RPMI8226 (cell line): ENCODE measurements around the gene CCL26.
"Not testable (repeated sequence)": the region's sequence is repeated elsewhere in the genome, so short reads cannot be mapped to it uniquely, and the experiment has no call there.

ENCODE experiments used
- DNase-seq: peaks from one replicate; pipeline ENCODE4 v3.0.0-alpha.2; 2015

Gene CCL26

GRCh38 chr7:75737856-75738603 lies 34.0 kb downstream of the CCL26 start:
- DNase-seq: peak; percentile 28

- no peak for DNase-seq
These were observed 36.2 kb downstream of the CCL26 start for GRCh38 chr7:75735581-75736350.

DNA sequence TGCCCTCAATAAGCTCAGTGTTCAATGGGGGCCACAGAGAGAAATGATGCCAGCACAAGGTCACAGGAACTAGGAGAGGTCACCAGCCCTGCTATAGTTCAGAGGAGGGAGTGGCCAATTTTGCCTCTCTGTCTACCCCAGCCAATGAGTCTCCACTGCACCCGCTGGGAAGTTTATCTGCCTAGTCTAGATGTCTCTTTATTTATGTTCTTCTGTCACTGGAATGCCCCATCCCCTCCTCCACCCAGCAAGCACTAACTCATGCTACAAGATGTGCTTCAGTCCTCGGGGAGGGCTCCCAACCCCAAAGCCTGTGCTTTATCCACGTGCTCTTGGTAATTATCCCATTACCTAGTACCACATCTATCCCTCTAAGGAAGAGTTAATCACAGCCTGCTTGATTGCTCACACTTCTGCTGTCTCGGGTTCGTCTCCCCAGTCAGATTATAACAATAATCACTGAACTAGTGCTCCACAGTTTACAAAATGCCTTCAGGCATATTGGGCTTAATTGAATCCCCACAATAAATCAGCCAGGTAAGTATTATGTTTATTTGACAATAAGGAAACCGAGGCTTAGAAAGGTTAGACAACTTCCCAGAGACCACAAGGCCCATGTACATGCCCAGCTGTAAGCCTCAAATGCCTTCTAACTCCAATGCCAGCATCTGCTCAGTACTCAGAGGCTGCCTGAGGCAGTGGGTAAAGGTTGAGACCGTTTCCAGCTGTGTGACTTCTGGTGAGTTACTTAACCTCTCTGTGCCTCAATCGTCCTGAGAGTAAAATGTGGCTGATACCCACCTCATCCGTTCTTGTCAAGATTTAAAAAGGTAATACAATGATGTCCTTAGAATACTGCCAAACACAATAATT lies 37.2 kb downstream of the CCL26 start:
- no peak for DNase-seq

DNA sequence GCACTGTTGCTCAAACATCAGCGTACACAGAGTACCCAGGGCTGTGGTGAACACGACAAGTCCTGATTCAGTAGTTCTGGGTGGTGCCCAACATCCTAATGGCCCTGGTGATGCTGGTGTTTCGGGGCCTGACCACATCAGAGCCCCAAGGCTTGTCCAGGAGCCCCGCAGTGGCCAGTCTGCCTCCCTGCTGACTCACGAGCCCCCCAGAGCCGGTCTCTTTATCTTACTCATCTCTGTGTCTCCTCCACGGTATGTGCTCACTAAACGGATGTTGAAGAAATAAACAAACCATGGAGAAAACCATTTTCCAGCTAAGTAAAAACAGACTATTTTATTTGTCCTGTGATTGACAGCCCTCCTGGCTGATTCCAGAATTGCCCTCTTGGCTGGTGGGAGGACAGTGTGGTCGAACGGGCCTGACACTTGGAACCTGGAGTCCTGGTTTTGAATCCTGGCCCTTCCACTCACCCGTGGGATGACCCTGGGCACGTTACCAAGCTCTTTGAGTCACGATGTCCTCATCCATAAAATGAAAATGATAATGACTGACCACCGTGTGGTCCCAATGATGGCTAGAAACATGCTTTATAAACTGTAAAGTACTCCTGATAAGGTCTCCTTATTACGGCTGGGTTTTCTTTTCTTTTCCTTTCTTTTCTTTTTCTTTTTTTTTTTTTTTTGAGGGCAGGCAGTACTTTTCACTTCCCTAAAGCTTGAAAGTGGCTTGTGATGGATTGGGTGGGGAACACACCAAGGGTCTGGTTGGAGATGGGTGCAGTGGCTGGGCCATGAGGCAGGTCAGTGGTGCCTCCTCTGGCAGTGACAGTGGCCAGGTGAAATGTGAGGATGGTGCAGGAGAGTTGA lies 39.0 kb downstream of the CCL26 start:
- DNase-seq: no peak

DNA sequence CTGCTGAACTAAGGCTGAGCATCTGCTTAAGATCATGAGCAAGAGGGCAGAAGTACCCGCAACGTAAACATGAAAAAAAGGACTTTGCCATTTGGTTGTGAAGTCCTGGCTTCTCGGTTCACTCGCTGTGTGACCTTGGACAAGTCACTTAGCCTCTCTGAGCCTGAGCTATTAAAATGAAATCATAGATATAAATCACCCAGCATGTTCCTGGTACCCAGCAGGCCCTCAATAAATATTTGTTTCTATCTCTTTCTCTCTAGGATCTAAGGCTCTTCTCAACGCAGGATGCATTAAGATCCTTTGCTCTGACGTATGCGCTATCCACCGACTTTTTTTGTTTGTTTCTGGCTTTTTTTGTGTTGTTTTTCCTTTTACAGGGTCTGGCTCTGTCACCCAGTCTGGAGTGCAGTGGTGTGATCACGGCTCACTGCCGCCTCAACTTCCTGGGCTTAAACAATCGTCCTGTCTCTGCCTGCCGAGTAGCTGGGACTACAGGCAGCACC lies 39.9 kb downstream of the CCL26 start:
- no peak for DNase-seq

GRCh38 chr7:75729851-75730274 lies 42.1 kb downstream of the CCL26 start:
- DNase-seq: no peak

GRCh38 chr7:75727881-75728593 lies 44.0 kb downstream of the CCL26 start:
- no peak for DNase-seq

- DNase-seq: not testable (repeated sequence)
These were observed 44.7 kb downstream of the CCL26 start for GRCh38 chr7:75727351-75727750.

DNA sequence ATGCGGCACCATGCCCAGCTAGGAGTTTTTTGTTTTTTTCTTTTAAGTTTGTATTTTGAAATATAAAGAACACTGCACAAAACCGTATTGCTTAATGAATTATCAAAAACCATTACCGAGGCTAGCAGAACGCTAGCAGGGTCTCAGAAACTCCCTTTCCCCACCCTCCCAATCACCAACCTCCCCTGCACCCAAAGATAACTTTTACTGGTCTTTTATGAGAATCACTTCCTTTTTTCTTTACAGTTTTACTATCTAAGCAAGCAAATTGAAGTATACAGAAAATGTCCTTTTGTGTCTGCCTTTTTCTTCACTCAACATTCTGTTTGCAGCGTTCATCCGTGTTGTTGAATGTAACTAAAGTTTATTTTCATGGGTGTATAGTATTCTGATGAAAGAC lies 46.7 kb downstream of the CCL26 start:
- no peak for DNase-seq

DNA sequence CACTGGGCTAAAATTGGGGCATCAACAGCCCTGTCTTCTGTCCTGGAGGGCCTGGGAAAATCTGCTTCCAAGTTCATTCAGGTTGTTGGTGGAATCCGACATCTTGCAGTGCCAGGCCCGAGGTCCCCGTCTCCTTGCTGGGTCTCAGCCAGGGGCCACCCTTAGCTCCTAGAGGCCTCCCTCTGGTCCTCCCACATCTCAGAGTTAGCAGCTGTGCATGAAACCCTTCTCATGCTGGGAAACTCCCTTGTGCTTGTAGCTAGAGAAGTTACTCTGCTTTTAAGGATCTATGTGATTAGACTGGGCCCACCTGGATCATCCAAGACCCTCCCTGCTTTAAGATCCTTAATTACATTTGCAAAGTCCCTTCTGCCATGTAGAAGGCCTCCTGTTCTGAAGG lies 48.6 kb downstream of the CCL26 start:
- no peak for DNase-seq

DNA sequence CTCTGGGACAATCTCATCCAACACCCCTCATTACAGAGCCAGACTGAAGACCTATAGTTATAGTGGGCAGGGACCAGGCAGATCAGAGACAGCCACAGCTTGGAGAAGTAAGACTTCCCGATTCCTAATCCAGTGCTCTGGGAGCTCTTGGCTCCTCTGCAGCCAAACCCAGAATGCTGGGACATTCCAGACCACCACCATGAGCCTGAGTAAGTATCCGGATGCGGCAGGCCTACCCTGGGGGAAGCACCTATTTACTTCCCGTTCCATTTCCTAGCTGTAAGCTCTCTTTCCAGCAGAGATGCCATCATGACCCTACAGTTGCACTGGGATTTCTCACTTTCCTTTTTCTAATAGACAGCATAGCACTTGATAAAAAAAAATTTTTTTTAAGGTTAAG lies 49.6 kb downstream of the CCL26 start:
- no peak for DNase-seq

- DNase-seq: not testable (repeated sequence)
These were observed 50.1 kb downstream of the CCL26 start for GRCh38 chr7:75721922-75722321.

DNA sequence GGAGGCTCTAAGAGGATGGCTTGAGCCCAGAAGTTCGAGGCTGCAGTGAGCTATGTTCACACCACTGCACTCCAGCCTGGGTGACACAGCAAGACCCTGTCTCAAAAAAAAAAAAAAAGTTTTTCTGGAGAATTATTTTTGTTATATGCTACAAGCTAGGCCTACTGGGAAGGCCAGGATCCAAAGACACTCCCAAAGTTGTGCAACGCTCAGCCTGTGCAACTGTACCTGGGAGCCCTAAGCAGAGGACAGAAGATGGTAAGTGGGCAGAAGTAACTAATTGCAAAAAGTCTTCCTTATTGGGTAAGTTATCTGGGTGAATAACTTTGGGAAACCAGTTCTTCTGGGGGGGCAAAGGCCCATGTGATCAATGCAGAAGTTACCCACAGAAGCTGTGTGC lies 50.6 kb downstream of the CCL26 start:
- no peak for DNase-seq

- DNase-seq: no peak
These were observed 52.4 kb downstream of the CCL26 start for GRCh38 chr7:75719626-75720025.
